Measurements from ENCODE around the gene TMEM129.

TMEM129 gene

DNA sequence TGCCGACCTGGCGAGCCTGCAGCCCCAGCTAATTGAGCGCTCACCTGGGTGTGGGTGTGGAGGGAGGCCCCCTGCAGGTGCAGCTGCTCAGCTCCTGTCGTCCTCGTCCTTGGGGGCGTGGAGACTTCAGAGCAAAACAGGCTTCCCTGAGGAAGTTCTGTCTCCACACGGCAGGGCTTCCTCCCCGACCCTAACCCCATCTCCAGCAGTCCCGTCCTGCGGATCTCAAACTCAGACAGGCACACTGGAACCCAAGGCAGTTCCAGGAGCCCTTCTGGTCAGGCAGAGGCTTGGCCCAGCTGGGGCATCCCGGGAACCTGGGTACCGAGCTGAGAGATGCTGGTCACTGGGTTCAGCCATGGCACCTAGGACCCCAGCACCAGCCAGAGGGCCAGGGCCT lies 24.6 kb upstream of the TMEM129 start:
- in situ Hi-C loops (cut with HindIII; ENCODE audit: low sequenced_read_pairs), result no loop called here

DNA sequence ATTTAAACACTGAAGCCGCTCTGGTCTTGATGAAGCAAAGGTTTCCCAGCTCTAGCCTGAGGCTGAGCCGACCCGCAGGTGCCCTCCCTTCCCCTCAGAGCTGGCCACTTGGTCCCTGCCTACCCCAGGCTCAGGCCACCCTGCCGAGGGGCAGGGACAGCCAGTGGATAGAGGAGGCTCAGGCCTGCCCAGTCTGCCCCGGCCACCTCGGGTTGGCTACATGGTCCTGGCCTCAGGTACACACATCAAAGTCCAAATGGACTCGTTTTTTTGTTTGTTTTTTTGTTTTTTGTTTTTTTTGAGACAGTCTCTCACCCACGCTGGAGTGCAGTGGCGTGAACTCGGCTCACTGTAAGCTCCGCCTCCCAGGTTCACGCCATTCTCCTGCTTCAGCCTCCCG lies 24.0 kb upstream of the TMEM129 start:
- in situ Hi-C loops (cut with HindIII; ENCODE audit: low sequenced_read_pairs), result no loop called here

DNA sequence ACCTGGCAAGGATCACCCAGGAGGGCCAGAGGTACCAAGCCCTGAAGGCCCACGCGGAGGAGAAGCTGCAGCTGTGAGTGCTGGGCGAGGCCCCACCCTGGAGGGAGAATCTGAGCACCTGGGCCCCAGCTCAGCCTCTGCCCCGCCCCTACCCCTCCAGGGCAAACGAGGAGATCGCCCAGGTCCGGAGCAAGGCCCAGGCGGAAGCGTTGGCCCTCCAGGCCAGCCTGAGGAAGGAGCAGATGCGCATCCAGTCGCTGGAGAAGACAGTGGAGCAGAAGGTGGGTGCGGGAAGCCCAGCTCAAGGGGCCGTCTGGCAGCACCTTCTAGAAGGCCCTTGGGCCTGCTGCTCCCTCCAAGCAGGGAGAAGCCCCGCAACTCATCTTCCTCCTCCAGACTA lies 23.4 kb upstream of the TMEM129 start:
- in situ Hi-C loops (cut with HindIII; ENCODE audit: low sequenced_read_pairs), result no loop called here

DNA sequence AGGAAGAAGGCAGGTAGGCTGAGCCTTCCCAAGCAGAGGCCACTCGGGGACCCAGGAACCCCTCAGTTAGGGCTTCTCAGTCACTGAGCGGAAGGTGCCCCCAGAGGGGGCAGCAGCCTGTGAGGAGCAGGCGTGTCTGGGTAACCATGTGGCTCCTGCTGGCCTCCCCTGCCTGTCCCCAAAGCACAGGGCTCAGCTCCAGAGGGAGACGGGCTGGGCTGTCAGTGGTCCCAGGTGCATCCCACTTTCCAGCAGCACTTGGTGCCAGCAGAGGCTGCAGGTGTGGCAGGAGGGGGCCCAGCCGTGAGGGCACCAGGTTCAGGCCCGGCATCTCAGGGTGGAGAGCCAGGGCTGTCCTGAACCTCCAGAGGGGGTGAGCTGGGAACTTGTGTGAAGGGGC lies 22.9 kb upstream of the TMEM129 start:
- in situ Hi-C loops (cut with HindIII; ENCODE audit: low sequenced_read_pairs), result no loop called here

DNA sequence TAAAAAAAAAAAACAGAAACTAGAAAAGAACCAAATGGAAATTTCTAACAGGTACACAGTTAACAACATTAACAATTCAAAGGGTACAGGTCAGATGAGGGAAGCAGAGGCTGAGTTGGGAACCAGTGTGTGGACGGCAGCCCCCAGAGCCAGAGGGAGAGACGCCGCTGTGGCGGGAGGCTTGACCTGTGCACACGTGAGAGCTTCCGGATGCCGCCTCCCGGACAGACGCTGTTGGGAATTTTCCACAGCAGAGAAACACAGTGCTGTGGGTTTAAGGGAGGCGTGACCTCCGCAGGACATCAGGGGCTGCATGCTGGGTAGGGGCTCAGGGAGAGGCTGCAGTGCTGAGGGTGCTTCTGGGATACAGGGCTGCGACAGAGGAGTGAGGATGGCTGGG lies 22.4 kb upstream of the TMEM129 start:
- in situ Hi-C loops (cut with HindIII; ENCODE audit: low sequenced_read_pairs), result no loop called here

DNA sequence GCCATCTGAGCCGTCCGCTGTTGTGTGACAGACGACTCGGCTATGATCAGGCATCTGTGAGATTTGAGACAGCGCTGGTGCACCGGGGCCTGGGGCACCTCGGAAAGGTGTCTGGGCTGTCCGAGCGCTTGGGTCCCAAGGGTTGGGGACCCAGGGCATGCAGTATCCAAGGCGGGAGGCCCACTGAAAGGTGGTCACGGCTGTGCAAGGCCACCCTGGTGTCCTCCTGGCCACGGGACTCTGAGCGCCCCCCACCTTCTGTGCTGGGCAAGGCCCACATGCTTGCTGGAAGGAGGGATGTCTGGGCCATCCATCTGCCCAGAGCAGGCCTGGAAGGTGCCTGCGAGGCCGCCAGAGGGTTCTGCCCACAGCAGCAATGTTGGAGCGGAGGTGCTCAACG lies 20.1 kb upstream of the TMEM129 start:
- in situ Hi-C loops (cut with HindIII; ENCODE audit: low sequenced_read_pairs), result no loop called here

DNA sequence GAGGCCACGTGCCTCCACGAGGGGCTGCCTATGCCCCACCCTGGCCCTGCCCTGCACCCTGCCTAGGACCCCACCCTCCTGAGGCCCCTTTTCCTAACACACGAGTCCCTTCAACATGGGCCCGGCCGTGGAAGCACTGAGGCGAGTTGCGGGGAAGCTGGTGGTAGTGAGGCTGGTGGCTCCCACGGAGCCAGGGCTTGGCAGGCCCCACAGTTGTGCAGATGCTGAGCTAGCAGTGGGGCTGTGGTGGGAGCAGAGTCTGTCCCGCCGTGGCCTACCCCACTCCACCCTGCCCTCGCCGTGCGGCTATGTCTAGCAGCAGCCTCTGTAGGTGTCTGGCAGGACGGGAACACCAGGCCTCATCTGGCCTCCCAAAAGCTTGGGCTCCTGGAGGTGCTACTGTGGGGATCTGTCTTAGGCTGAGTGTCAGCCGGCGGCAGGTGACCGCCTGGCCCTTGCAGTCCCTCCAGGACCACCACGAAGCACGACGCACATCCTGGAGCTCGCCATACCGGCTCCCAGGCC lies 19.0 kb upstream of the TMEM129 start:
- in situ Hi-C loops (cut with HindIII; ENCODE audit: low sequenced_read_pairs), result no loop called here

DNA sequence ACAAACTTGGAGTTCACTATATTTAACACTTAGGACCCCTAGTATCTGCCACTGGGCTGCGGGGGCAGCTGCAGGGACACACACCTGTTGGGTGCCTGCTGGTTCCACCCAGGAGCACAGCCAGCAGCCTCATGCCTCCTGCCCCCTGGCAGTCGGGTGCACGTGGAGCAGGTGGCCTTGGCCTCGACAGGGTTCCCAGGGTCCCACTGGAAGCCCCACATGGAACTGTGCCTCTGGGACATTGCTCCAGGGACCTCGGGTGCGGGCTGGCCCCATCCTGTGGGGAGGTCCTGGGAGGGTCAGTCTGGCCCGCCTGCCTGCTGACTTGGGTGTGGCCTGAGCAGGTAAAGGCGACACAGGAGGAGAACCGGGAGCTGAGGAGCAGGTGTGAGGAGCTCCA lies 18.2 kb upstream of the TMEM129 start:
- in situ Hi-C loops (cut with HindIII; ENCODE audit: low sequenced_read_pairs), result no loop called here

DNA sequence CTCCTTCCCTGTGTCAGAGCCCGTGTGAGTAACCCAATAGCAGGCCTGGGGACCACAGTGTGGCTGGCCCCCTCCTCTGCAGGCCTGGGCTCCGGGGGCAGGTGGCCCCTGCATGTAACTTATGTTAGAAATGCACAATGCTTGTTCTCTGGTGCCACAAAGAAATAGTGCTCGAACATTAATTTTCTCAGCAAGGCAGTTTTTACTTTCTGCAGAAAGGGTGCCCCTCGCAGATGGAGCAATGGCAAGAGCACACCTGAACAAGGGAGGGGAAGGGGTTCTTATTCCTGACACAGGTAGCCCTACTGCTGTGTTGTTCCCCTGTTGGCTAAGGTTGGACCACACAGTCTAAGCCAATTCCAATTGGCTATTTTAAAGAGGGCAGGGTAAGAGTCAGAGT lies 17.3 kb upstream of the TMEM129 start:
- in situ Hi-C loops (cut with HindIII; ENCODE audit: low sequenced_read_pairs), result no loop called here

DNA sequence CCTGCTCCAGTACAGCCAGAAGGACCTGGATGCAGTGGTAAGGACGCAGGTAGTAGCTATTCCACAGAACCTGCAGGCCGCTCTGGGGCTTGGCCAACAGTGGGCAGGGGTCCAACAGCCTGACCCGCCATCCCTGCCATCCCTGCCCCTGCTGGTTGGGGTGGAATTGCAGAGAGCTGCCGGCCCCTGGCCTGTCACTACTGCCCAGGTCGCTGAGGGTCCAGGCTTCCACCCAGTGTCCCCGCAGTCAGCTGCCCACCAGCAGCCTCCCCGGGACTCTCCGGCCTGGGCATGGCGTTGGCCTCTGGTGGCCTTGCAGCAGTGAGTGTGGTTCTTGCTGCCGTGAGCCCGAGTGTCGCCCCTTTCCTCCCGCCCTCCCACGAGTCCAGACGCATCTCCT lies 16.5 kb upstream of the TMEM129 start:
- in situ Hi-C loops (cut with HindIII; ENCODE audit: low sequenced_read_pairs), result no loop called here

DNA sequence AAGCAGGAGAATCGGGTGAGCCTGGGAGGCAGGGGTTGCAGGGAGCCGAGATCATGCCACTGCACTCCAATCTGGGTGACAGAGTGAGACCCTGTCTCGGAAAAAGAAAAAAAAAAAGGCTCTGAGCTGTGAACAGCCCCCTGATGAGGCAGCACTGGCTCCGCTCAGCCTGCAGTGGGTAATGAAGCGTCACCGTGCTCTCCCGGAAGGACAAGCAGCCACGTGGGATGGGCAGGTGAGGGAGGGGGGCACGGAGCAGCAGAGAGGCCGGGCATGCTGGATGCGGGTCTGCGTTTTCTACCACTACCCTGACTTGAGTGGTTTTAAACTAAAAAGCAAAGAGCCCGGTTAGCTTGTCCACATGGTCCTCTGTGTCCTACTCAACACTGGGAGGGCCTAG lies 15.7 kb upstream of the TMEM129 start:
- in situ Hi-C loops (cut with HindIII; ENCODE audit: low sequenced_read_pairs), result no loop called here

DNA sequence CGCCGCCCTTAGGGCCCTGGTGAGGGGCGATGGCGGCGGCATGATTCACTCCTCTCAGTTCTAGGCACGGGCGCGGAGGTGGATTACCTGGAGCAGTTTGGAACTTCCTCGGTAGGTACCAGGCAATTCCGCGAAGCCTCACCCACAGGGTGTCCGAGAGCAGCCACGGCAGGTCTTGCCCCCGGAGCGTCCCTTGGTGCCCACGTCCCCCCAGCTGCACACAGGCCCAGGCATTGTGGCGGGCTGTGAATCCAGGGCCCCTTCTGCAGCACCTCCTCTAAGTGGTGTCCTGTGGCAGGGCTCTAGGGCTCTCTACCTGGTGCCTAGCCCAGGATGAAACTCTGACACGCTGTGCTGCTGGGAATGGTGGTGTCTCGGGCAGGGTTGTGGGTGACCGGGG lies 14.1 kb upstream of the TMEM129 start:
- in situ Hi-C loops (cut with HindIII; ENCODE audit: low sequenced_read_pairs), result no loop called here

DNA sequence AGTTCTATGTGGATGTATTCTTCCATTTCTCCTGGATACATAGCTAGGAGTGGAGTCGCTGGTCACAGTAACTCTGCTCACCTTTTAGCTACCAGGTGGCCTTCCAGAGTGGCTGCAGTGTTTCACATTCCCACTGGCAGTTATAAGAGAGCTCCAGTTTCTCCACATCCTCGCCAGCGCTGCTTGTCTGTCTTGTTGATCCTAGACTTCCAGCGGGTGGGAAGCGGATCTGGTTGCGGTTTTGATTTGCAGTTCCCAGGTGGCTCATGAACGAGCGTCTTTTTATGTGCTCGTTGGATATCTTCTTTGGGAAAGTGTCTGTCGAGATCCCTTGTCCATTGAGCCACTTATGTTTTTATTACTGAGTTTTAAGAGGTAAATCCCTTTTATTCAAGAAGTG lies 11.8 kb upstream of the TMEM129 start:
- in situ Hi-C loops (cut with HindIII; ENCODE audit: low sequenced_read_pairs), result no loop called here

DNA sequence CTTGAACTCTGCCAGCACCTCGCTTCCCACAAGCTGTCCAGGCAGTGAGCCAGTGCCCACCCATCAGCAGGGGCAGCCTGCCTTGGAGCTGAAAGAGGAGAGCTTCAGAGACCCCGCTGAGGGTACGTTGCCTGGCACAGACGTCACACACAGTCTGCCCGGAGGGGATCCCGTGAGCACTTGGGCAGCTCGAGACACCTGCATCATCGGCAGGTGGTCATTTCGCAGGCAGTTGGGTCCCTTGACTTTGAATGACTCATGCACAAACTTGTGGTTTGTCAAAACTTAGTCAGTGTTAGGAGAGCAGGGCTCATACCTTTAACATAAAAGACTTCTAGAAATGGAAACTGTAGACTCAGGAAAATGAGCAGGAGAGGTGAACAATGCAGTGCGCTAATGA lies 10.1 kb upstream of the TMEM129 start:
- in situ Hi-C loops (cut with HindIII; ENCODE audit: low sequenced_read_pairs), result no loop called here

DNA sequence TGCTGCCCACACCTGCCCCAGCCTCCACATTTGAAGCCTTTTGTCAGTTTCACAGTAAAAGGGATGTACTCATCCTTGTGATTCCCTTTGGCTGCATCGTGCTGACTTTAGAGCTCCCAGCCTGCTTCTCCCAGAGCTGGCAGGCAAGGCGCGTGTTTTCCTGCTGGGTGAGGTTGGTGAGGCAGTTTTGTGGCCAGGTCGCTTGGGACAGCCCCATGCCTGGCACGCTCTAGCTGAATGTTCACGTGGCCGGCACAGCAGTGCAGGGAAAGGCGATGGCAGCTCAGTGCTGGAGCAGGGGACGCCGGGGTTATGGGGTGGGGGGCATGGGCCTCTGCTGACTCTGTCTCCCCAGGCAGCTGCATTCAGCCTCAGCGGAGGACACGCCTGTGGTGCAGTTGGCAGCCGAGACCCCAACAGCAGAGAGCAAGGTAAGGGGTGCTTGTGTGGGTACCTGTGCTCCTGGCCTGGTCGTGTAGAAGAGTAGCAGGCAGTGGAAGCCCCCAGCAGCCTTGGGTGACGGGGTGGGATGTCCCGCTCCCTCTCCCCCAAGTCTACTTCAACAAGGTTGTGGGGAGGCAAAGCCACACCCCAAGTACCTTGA lies 9.5 kb upstream of the TMEM129 start:
- in situ Hi-C loops (cut with HindIII; ENCODE audit: low sequenced_read_pairs), result no loop called here

DNA sequence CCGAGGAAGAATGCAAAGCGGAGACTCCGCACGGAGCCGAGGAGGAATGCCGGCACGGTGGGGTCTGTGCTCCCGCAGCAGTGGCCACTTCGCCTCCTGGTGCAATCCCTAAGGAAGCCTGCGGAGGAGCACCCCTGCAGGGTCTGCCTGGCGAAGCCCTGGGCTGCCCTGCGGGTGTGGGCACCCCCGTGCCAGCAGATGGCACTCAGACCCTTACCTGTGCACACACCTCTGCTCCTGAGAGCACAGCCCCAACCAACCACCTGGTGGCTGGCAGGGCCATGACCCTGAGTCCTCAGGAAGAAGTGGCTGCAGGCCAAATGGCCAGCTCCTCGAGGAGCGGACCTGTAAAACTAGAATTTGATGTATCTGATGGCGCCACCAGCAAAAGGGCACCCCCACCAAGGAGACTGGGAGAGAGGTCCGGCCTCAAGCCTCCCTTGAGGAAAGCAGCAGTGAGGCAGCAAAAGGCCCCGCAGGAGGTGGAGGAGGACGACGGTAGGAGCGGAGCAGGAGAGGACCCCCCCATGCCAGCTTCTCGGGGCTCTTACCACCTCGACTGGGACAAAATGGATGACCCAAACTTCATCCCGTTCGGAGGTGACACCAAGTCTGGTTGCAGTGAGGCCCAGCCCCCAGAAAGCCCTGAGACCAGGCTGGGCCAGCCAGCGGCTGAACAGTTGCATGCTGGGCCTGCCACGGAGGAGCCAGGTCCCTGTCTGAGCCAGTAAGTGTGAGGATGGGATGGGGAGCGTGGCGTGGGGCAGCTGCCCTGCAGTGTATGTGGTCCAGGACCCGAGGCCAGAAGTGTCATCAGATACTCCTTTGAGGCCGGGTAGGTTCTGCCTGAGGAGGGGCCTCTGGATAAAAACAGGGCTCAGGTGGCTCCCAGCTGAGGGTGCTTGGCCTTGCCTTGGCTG lies 7.2 kb upstream of the TMEM129 start:
- in situ Hi-C loops (cut with HindIII; ENCODE audit: low sequenced_read_pairs), result no loop called here

DNA sequence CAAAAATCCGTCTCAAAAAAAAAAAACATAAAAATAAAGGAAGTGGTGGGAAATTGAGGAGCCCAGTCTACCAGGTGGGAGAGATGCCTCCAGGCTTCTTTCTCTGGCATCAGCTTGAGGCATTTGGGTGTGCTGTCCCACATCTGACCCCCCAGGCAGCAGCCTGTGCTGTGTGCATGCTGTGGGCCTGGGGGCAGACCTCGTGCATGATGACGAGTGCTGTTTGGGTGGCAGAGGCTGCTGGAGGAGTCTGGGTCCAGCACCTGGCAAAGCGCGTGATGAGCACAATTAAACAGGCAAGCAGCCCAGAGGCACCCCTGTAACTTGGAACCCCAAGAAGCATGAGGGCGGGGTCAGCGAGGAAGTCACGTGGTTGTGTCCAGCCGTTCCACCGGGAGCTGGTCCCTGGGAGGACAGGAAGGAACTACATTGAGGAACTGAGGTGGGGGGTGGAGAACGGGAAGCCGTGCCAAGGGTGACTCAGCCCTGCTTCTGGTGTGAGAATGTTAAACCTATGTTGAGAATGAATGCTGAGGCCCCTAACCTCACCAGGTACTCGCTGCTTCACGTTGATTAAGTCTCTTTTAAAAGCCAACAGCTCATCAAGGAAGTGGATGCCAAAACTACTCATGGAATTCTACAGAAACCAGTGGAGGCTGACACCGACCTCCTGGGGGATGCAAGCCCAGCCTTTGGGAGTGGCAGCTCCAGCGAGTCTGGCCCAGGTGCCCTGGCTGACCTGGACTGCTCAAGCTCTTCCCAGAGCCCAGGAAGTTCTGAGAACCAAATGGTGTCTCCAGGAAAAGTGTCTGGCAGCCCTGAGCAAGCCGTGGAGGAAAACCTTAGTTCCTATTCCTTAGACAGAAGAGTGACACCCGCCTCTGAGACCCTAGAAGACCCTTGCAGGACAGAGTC lies 6.3 kb upstream of the TMEM129 start:
- in situ Hi-C loops (cut with HindIII; ENCODE audit: low sequenced_read_pairs), result no loop called here

DNA sequence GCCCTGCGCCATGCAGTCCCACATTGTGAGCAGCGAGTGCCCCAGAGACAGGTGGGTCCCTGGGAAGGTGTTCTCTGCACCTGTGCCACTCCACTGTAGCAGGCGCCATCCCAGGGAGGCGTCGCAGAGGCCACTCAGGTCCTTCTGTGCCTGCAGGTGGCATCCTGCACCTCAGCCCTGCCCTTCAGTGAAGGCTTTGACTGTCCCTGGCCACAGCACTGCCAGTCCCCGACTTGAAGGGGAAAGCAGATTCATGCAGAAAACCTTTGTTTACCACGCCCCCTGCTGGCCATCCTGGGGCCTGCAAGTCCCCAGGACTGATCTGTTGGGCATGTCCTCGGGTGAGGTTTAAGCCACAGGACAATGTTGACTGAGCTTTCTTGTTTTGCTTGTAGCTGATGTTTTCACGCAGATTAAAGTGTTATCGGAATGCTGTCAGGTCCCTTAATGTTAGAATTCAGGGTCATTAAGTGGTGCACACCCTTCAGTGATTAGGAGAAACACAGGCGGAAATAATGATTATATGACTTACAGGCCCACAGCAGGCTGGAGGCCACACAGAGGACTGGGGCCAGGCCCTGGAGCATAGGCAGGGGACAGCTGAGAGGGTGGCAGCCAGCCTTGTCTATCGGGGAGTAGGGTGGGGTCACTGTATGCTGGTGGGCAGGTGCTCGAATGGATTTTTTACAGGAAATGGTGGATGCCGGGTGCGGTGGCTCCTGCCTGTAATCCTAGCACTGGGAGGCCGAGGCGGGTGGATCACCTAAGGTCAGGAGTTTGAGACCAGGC lies 5.2 kb upstream of the TMEM129 start:
- in situ Hi-C loops (cut with HindIII; ENCODE audit: low sequenced_read_pairs), result no loop called here

DNA sequence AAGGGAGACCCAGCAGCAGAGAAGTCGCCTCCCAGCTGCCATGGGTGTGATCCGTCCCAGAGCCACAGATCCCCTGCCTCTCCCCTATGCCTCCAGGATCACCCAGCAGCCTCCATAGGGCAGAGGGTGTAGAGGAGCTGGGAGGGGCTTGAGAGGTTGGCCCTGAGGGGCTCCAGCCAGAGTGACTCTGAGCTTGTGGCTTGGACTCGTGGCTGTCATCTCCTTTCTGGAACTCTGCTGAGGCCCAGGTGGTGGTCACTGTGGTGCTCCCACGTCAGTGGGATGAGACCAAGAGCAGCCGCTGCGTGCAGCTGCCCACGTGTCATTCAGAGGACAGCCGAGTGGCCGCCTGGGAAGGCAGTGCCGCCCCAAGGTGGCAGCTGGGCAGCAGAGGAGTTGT lies 4.4 kb upstream of the TMEM129 start:
- in situ Hi-C loops (cut with HindIII; ENCODE audit: low sequenced_read_pairs), result no loop called here

DNA sequence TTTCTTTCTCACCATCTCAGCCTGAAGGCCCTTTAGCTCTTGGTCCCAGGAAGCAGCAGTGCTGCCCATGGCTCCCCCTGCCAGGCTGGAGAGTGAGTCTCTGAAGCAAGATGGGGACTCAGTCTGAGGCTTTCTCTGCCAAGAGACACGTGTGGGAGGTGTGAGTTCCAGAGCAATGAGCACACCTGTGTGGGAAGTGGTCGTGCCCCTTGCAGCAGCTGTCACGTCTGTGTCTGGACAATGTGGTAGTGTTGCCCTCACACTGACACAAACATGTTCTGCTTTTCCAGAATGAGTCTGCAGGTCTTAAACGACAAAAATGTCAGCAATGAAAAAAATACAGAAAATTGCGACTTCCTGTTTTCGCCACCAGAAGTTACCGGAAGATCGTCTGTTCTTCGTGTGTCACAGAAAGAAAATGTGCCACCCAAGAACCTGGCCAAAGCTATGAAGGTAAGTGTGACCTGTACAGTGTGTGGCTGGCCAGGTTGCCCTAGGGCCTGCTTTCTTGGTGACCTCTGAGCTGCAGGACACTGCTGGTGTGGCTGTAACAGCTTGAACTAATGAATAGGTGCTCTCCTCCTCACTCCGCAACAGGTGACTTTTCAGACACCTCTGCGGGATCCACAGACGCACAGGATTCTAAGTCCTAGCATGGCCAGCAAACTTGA lies 2.1 kb upstream of the TMEM129 start:
- in situ Hi-C loops (cut with HindIII; ENCODE audit: low sequenced_read_pairs), result no loop called here

Measured in endothelial cell of hepatic sinusoid (primary cell).